OCI-LY1 (cell line): ENCODE data around the gene SMAD6.

Source experiments
- H2AFZ ChIP-seq: fragments of 200-600 bp; sonication (generic), shearing (Covaris generic); 2 replicates; pipeline ENCODE4 v1.6.0; 2014; ENCODE audit warnings: antibody characterized with exemption, mild to moderate bottlenecking, low read length
- H3F3A ChIP-seq: fragments of 200-600 bp; sonication (generic), shearing (Covaris generic); 2 replicates; pipeline ENCODE4 v1.6.0; 2014; ENCODE audit warnings: mild to moderate bottlenecking, antibody characterized with exemption, low read length, moderate library complexity; ENCODE audit not compliant: insufficient read depth
- H3K27ac ChIP-seq: fragments of 200-600 bp; sonication (generic); 2 replicates; pipeline ENCODE4 v1.5.1; 2014; ENCODE audit warnings: low read length, mixed run types, mild to moderate bottlenecking, low read depth; ENCODE audit not compliant: poor library complexity, severe bottlenecking
- H3K27me3 ChIP-seq: fragments of 200-600 bp; sonication (generic); 2 replicates; pipeline ENCODE4 v1.6.0; 2014; ENCODE audit warnings: antibody characterized with exemption, mild to moderate bottlenecking, low read length, moderate library complexity; ENCODE audit not compliant: insufficient read depth
- H3K36me3 ChIP-seq: fragments of 200-600 bp; sonication (generic); 2 replicates; pipeline ENCODE4 v1.6.1; 2014; ENCODE audit warnings: mild to moderate bottlenecking, antibody characterized with exemption, low read length, moderate library complexity, mixed read lengths; ENCODE audit not compliant: insufficient read depth
- H3K4me1 ChIP-seq: fragments of 200-600 bp; sonication (generic); 2 replicates; pipeline ENCODE4 v1.5.1; 2014; ENCODE audit warnings: mild to moderate bottlenecking, low read length, moderate library complexity; ENCODE audit not compliant: insufficient read depth, severe bottlenecking
- H3K4me2 ChIP-seq: fragments of 200-600 bp; sonication (generic), shearing (Covaris generic); 2 replicates; pipeline ENCODE4 v1.6.1; 2014; ENCODE audit warnings: low read length
- H3K4me3 ChIP-seq: fragments of 200-600 bp; sonication (generic); 2 replicates; pipeline ENCODE4 v1.5.1; 2014; ENCODE audit warnings: low read length, low read depth, mild to moderate bottlenecking, mixed read lengths; ENCODE audit not compliant: poor library complexity, severe bottlenecking
- H3K79me2 ChIP-seq: fragments of 200-600 bp; shearing (Covaris generic); 2 replicates; pipeline ENCODE4 v1.6.1; 2016; ENCODE audit warnings: mixed run types, low read length, mixed read lengths; ENCODE audit not compliant: insufficient read depth
- H3K9ac ChIP-seq: fragments of 200-600 bp; sonication (generic), shearing (Covaris generic); 2 replicates; pipeline ENCODE4 v1.6.1; 2014; ENCODE audit warnings: mild to moderate bottlenecking, low read length, mixed read lengths
- H3K9me2 ChIP-seq: fragments of 200-600 bp; sonication (generic), shearing (Covaris generic); 2 replicates; pipeline ENCODE4 v1.6.1; 2014; ENCODE audit warnings: low read depth, mild to moderate bottlenecking, low read length, mixed read lengths
- H3K9me3 ChIP-seq: fragments of 200-600 bp; shearing (Covaris generic); 2 replicates; pipeline ENCODE4 v1.6.1; 2014; ENCODE audit warnings: low read length, mixed read lengths
- H4K20me1 ChIP-seq: fragments of 200-600 bp; sonication (generic), shearing (Covaris generic); 2 replicates; pipeline ENCODE4 v1.6.0; 2016; ENCODE audit warnings: mild to moderate bottlenecking, low read length; ENCODE audit not compliant: insufficient read depth
- EZH2 ChIP-seq: fragments of 200-600 bp; sonication (generic), shearing (Covaris generic); IDR thresholded peaks from 2 replicates; pipeline ENCODE4 v1.8.0; 2017; ENCODE audit warnings: borderline replicate concordance, mixed run types, mild to moderate bottlenecking, antibody characterized with exemption, low read length, moderate library complexity, mixed read lengths
- TF ChIP-seq, protein P1 (sequence below): fragments of 200-600 bp; sonication (generic), shearing (Covaris generic); IDR thresholded peaks from 2 replicates; pipeline ENCODE4 v1.5.1; 2017; ENCODE audit warnings: mild to moderate bottlenecking, antibody characterized with exemption, low read length, moderate library complexity, mixed read lengths

SMAD6 gene

DNA sequence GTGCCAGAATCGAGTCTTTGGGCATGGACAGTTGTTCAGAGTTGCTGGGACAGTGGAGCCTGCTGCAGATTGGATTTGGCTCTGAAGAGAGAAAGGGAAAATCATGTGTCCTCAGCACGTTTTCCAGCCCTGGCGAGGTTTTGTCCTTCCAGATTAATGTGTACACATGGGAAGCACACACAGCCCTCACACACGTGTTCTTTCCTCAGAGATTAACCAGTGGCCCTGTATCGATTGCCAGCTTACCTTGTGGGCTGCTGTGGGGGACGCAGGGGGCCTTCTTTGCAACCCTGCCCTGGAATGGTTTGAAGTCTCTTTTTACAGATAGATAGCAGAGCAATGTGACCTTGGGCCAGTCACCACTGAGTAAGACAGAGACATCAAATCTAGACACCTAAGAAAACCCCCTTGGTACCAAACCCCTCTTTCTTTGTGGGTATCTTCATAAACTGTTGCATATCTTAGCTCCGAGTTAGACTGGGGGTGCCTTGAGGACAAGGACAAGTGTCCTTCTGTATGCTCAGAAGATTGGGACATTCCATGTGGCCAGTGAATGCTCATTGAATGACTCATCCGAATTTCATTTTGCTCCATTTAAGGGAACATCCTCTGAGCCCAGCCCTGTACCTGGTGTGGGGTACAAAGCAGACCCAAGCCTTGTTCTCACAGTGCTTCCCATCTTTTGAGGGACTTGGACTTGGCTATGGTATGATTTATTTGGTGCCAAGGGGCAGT, 48.0 kb downstream of the SMAD6 start:
- Histone ChIP-seq H3K79me2 (no peaks in the 10 kb centered on the region), H3K9me2 (no peaks in the 10 kb centered on the region), H3K27ac (peak overlapping the region; percentile 82), H3K4me2 (no peak overlapping the region), H2AFZ (no peak overlapping the region), H4K20me1 (no peaks in the 10 kb centered on the region), H3K9ac (no peak overlapping the region), H3F3A (no peaks in the 10 kb centered on the region), H3K4me3 (no peak overlapping the region), H3K4me1 (peaks cover 67% of the 10 kb centered on the region), H3K27me3 (no peaks in the 10 kb centered on the region; the same call in 1 of the 2 replicates), H3K36me3 (peaks cover 21% of the 10 kb centered on the region), H3K9me3 (no peaks in the 10 kb centered on the region; the same call in 1 of the 2 replicates)
- TF ChIP-seq, protein P1, sequence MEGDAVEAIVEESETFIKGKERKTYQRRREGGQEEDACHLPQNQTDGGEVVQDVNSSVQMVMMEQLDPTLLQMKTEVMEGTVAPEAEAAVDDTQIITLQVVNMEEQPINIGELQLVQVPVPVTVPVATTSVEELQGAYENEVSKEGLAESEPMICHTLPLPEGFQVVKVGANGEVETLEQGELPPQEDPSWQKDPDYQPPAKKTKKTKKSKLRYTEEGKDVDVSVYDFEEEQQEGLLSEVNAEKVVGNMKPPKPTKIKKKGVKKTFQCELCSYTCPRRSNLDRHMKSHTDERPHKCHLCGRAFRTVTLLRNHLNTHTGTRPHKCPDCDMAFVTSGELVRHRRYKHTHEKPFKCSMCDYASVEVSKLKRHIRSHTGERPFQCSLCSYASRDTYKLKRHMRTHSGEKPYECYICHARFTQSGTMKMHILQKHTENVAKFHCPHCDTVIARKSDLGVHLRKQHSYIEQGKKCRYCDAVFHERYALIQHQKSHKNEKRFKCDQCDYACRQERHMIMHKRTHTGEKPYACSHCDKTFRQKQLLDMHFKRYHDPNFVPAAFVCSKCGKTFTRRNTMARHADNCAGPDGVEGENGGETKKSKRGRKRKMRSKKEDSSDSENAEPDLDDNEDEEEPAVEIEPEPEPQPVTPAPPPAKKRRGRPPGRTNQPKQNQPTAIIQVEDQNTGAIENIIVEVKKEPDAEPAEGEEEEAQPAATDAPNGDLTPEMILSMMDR: no peak
- no peak for TF ChIP-seq EZH2

DNA sequence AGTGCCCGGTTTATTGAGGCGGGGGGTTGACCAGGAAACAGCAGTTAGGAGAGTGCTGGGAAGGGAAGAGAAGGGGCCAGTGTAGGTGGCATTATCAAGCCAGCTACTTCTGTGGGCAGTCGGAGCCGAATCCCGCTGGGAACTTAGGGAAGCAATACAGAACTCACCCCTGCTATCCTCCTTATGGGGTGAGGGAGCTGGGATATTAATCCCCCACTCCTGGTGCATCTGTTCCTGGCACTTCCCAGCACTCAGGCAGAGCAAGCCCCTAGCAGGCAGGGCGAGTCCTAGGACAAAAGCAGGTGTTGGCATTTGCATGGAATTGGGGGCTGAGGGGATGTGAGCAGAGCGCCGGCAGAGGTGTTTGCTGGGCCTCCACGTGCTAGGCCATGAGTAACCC, 48.6 kb downstream of the SMAD6 start:
- Histone ChIP-seq H3K4me3 (no peak overlapping the region), H2AFZ (no peak overlapping the region), H3K9ac (no peak overlapping the region; the same call in 1 of the 2 replicates), H3K79me2 (no peaks in the 10 kb centered on the region), H3K4me1 (peaks cover 61% of the 10 kb centered on the region), H3K9me3 (no peaks in the 10 kb centered on the region; the same call in 1 of the 2 replicates), H3K27me3 (no peaks in the 10 kb centered on the region; the same call in 1 of the 2 replicates), H3K27ac (peak overlapping the region; percentile 82), H3K9me2 (no peaks in the 10 kb centered on the region), H3K36me3 (peaks cover 27% of the 10 kb centered on the region), H4K20me1 (no peaks in the 10 kb centered on the region), H3F3A (no peaks in the 10 kb centered on the region), H3K4me2 (no peak overlapping the region)
- TF ChIP-seq, protein P1: no peak
- TF ChIP-seq EZH2: no peak

DNA sequence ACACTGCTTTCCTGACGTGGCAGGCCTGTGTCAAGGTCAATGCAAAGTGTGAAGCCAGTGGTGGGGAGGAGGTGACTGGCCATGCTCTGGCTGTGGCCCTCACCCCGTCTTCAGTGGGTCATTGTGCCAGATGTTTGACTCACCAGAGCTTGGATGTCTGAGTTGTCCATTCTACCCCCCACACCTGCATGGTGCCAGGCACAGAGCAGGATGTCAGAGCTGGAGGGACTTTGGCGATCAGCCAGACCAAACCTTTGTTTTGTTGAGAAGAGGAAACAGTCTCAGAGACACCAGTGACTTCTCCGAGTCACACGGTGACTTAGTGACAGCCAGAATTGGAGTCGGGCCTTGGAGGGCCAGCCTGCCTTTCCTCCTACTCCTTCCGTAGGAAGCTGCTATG, 49.5 kb downstream of the SMAD6 start:
- Histone ChIP-seq H3K4me1 (peaks cover 53% of the 10 kb centered on the region), H3K9ac (peak overlapping the region; percentile 13; the same call in 1 of the 2 replicates), H3K27ac (peak overlapping the region; percentile 82), H2AFZ (no peak overlapping the region), H3K36me3 (peaks cover 29% of the 10 kb centered on the region), H3K9me2 (no peaks in the 10 kb centered on the region), H3F3A (no peaks in the 10 kb centered on the region), H3K27me3 (no peaks in the 10 kb centered on the region; the same call in 1 of the 2 replicates), H3K79me2 (no peaks in the 10 kb centered on the region), H3K9me3 (no peaks in the 10 kb centered on the region; the same call in 1 of the 2 replicates), H3K4me2 (peak overlapping the region; percentile 27; the same call in 1 of the 2 replicates), H3K4me3 (no peak overlapping the region), H4K20me1 (no peaks in the 10 kb centered on the region)
- TF ChIP-seq EZH2: no peak
- TF ChIP-seq, protein P1: no peak
